Gastroesophageal sphincter (tissue), 3 donors: ENCODE data around the gene SNCB.

Experiments
- POLR2A ChIP-seq, 2 donors: fragments of 450-650 bp; IDR thresholded peaks; one replicate each; pipeline ENCODE4 v1.6.1; 2017; ENCODE audit warnings: antibody characterized with exemption in 2 of 2, mild to moderate bottlenecking in 2 of 2, moderate library complexity in 1 of 2
- TF ChIP-seq, protein P1 (sequence below), 4 experiments: fragments of 200-600 bp in 2 of 4; fragments of 450-650 bp in 2 of 4; sonication (generic) in 1 of 4; IDR thresholded peaks; one replicate each; pipeline ENCODE4 v1.5.1; 2017 to 2019; ENCODE audit warnings: antibody characterized with exemption in 4 of 4, mild to moderate bottlenecking in 2 of 4, moderate library complexity in 2 of 4

DNA sequence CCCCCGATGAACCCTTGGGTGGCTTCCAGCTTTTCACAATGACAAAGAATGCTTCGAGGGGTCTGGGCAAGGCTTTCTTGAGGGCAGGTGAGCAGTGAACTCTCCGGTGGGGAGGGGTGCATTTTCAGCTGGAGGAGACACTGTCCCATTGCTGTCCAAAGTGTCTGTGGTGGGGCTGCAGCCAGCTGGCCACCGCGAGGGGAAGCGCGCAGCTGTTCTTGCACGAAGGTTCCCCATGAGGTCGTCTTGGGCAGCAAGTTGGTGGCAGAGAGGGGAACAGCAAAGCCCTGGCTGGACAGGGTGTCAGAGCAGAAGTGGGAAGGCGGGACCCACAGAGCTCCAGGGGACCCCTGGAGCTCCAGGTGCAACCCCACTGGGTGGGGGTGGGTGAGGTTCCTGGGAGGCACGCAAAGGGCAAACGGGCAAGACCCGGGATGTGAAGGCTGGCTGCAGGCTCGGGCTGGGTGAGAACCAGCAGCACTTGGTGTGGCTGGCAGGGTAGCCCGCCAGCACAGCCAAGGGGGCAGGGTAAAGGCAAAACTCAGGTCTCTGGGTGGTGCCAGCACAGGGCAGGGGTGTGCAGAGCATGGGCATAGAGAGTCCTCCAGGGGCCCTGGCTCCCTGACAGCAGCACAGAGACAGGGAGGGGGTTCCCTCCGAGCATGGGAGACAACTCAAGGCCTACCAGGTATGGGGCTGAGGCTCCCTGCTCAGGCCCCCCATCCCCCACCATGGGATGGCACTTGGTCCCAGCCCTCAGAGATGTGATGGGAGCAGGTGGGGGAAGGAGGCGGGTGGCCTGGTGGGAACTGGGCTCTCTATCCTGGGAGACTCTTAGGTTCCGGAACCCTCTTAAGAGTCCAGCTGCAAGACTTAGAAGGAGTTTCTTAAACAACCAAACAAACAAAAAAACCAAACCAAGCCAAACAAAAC, 43.6 kb upstream of the SNCB start:
- TF ChIP-seq, protein P1, sequence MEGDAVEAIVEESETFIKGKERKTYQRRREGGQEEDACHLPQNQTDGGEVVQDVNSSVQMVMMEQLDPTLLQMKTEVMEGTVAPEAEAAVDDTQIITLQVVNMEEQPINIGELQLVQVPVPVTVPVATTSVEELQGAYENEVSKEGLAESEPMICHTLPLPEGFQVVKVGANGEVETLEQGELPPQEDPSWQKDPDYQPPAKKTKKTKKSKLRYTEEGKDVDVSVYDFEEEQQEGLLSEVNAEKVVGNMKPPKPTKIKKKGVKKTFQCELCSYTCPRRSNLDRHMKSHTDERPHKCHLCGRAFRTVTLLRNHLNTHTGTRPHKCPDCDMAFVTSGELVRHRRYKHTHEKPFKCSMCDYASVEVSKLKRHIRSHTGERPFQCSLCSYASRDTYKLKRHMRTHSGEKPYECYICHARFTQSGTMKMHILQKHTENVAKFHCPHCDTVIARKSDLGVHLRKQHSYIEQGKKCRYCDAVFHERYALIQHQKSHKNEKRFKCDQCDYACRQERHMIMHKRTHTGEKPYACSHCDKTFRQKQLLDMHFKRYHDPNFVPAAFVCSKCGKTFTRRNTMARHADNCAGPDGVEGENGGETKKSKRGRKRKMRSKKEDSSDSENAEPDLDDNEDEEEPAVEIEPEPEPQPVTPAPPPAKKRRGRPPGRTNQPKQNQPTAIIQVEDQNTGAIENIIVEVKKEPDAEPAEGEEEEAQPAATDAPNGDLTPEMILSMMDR (IDR thresholded peaks at IDR 0.05): no peak
- no peak for TF ChIP-seq POLR2A (IDR thresholded peaks at IDR 0.05)
